RKO (cell line): ENCODE results near the gene SORBS2.
A peak's percentile ranks its signal among the peaks of the same experiment; 100 is the strongest.
"Not testable (repeated sequence)": the region's sequence is repeated elsewhere in the genome, so short reads cannot be mapped to it uniquely, and the experiment has no call there.

Experiments
- DNase-seq: peaks from one replicate; pipeline ENCODE4 v3.0.0-alpha.2; 2016; ENCODE audit warnings: low spot score

Gene SORBS2

DNA sequence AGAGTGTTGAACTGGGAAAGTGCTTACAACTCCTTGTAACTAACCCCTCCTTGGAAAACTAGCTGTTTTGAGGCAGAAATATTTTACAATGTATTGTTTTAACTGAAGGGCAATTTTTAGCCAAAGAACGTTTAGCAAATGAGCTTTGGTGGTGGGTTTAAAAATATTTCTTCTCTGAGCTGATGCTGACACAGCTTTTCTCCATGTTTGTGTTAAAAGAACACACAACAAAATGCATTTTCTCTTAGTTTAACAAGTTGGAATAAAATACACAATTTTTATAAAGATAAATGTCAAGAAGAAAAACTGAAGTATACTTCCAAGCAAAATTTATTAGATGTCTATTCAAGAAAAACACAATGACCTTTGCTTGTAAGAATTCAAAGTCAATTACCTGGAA, 226.8 kb downstream of the SORBS2 start:
- DNase-seq, result no peak

DNA sequence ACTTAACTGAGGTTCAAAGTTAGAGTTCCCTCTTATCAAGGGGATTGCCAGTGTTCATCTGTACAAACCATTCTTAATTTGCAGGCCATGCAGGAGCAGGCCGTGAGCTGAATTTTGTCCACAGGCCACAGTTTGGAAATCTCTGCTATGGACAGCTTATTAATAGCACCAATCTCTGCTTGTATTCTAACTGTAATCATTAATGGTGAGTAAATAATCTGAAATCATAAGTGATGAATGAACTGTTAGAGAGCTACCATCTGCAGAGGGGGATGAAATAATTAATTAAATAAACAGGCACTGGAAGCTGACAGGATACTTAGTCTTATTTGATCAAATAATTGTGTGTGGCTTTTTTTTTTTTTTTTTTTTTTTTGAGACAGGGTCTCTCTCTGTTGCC, 228.2 kb downstream of the SORBS2 start:
- DNase-seq, result no peak

DNA sequence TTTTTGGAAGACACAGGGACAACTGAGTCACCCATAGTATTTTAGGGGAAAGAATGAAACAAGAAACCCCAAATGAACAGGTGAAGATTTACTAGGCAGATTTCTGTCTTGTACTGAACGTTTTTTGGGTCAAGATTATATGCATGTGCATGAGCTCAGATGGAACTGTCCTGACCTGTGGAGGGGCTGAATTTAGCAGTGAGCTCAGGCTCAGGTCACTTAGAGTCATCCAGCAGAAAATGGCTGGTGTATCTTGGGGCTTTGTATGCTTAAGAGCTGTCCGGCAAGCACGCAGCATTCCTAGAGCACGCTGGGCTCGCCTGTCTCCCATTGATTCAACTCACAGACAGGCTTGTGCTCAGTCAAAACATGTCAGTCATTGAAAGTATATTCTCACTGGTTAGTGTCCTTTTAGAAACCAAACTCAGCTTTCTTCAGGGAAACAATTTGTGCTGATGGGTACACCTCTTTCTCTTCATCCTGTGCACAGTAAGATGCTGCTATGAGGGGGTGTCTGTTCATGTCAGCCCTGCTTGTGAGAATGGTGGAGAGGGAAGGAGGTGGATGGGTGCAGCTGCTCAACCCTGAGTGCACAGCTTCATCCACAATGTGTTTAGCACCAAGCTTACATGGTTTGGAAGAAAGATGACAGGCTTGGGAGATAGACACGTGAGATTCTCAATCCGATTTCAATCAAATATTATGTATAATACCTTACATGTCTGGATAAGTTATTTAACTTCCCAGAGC, 229.2 kb downstream of the SORBS2 start:
- DNase-seq, result no peak

DNA sequence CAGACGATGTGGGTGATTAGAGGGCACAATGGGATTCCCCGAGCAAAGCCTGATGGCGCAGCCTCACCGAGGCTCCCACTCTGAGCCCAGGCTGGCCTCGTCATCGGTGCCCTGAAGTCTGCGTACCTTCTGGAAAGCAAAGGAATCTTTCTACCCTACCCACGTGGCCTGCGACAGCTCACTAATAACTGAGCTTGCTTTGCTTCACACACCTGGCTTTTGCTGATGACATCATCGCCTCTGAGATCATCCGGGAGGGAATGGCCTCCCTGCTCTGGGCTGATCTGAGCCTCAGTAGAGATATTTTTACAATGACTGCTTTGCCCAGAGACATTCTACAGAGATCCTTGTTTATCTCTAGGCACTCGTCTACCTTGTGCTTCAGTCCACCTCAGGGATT, 231.3 kb downstream of the SORBS2 start:
- DNase-seq, result no peak

DNA sequence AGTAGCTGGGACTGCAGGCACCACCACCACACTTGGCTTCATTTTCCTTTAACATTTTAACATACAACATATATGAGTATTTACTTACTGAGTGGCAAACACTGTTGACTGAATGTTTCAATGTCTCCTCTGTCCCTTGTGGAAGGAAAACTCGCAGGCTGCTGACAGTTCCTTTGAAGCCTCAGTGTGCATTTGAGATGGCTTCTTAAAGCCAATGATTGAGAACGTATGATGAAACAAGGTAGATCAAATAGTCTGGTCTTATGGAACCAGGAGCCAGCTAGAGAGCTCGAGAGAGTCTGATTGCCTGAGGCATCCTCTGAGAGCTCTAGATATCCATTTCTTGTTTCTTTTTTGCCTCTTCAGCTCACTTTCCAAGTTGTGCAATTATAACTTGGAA, 233.7 kb downstream of the SORBS2 start:
- DNase-seq, result no peak

DNA sequence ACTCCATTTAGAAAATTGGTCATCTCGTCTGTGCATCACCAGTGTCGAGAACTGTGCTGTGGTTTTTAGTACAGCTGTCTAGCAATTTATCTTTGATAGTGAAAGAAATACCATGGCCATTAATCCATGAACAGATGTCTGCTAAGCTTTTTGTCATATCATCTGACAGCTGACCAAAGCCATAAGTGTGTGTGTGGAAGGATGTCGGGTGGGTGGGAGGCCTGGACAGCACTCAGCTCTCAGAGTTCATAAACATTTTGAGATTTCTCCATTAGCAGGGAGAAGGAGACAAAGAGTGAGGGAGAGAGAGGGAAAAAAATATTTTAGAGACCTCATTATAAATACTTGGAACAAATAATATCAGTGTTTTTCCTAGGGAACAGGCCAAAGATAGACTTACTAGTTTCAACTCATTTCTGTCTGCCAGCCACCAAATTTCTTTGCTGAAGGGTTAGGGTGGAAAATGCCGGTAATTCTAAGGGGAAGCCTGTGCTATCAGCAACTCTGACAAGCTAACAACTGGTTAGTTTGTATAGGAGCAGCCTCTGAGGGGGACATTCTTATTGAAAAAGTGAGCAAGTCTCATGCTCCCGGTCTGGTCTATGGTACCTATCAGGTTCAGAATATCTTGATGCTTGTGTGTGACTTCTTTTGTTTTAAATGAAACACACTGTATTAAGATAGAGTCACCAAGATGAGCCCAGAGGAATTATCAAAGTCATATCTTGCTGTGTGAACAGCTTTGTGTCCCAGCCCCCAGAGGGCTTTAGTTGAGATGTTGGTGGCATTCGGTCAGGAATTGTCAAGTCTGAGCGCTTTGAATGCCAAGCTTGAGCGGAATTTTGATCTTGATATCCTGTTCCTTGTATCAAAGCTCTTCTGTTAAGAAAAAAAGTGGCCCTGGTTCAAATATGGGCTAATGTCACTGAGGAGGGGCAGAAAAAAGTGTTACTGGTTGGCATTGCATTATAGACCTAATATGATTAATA, 234.7 kb downstream of the SORBS2 start:
- no peak for DNase-seq

DNA sequence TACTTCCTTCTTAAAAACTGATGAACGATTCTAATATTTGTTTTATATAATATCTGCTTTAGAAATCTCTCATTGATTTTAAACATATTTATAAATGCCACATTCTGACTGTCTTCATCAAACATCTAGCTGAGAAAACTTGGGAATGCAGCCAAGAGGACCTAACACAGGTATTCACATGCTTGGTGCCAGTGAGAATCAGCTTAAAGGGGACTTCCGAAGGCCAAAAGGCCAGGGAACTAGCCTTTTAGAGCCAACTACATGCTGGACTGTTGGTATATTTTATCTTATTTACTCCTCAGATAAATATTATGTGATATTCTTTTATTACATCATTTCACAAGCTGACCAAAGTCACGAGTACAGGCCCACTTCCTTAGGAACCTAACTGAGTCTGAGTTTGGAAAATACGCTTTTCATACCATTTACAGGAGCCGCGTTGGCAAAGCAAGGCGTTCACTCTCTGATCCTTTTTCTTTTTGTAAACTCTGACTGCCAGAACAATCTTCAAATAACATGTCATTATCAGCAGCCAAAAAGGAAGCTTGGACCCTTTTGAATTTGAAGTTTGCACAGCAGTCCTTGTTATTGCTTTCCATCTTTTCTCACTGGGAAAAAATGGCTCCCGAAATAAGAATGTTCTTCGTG, 235.6 kb downstream of the SORBS2 start:
- no peak for DNase-seq

DNA sequence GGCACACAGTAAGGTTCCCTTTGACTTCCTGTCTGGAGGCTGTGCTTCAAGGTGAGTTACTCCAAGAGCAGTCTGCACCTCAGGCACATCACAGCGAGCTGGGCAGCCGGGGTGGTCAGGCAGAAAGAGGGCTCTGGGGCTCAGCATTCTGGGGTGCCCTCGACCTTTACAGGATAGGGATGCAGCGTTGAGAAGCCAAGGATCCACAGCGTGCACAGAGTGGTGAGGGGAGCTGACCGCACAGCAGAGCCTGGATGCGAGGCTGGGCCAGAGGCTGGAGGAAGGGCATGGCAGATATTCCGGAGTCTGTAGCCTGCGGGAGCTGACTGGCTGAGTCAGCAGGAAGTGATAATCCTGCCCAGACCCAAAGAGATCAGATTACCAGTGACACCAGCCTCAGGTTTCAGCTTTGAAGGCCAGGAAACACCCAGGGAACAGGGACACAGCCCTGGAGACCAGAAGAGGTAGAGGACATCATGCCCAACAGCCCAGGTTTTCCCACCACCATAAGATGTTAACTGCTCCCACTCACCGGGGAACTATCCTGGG, 238.3 kb downstream of the SORBS2 start:
- peak; percentile 87 for DNase-seq

DNA sequence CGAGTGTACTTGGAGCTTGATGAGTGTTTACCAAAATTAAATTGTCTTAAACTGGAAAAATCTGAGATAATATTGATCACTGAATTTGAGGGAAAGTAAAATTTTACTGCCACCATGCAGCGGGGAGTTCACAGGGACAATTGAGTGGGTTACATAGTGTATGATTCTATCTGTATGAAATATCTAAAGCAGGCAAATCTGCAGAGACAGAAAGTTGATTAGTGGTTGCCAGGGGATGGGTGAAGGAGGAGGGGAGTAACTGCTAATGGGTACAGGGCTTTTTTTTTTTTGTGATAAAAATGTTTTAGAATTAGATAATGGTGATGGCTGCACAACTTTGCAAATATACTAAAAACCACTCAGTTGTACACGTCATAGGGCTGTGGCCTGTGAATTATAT, 241.3 kb downstream of the SORBS2 start:
- DNase-seq, result no peak

DNA sequence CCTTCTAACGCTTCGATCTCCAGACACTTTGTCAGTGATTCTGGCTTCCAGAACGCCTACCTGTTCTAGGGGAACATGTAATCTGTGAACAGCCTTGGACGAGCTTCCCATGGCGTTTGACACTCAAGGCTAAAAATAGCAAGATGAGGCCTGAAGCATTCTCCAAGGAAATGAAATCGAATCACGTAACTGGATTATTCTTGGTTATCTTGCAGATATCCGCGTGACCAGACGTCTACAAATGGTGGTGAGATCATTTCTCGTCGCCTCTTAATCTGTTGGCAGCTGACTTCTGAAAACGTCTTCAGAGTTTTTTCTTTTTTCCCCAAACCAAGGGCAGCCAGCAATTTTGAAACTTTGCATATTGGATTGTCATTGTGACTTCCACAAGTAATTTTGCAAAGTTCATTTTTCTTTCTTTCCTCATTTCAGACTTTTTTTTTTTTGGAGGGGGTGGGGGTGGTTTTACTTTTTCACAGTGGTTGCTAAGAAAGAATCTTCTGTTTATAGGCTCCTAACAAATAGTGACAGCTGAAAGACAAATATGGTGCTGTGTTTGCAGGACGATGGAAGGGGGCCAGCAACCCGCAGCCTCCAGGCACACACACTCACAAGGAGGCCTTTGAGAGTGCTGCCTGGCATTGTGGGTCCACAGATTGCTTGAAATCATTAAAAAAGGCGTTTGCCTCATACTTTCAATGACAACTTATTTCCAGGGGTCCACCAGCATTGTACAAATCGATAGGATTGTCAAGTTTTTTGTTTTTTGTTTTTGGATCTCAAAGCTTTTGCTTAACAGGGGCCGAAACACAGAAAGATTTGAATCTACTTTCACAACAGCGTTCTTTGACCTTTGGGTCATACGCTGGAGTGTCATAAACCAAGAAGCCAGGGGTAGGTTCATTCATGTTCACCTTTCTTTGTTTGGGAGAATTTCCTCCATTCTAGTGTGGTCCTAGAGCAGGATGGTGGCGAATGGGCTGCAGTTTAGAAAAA, 244.3 kb downstream of the SORBS2 start:
- DNase-seq, result no peak

DNA sequence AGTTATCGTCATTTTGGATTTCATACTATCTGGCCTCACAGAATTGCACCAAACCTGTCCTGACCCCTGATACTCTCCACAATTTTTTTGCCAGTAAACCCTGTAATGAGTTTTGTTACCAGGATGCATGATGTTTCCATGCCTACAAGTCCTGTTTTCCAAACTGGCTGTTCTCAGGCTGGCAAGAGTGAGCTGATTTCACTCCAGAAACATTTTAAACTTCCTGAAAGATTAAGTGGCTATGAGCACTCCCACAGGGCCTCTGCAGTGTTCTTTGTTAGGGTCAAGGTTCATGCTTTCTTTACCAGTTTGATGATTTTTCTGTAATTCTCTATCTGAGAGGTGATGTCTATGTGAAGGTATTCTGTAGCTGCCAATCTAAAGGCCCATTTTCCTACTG, 245.0 kb downstream of the SORBS2 start:
- no peak for DNase-seq

DNA sequence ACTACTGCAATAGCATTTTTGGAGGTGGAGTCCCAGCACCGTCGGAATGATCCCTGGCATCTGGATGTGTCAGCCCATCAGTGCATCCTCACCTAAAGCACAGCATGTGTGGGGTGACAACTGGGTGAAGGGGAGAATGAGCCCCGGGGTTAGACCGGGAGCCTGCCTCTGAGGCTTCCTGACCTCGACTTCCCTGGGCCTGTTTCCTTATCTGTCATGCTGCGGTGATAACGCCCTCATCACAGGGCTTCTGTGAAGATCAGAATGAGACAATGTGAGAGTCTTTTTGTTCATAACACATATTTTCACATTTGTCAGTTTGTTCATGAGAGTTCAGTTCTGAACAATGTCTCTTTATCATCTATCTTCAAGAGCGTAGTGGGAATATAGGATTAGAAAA, 245.6 kb downstream of the SORBS2 start:
- DNase-seq, result no peak

DNA sequence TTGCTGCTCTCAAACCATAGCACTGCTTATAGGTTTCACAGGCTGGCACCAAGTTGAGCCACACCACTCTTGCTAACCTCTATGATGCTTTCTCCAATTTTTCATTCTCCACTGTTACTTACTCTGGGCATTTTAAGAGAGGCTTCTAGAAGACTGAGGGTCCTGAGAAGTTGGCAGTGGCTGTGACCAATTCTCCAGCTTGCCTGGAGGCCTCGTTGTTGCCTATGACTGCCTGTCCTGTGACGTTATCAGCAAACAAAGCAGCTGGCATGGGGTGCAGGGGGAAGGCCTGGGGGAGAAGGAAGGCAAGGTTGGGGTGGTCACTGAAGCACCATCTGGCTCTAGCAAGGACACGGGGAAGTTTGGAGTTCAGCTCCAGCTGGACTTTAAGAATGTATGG, 246.3 kb downstream of the SORBS2 start:
- DNase-seq, result no peak

DNA sequence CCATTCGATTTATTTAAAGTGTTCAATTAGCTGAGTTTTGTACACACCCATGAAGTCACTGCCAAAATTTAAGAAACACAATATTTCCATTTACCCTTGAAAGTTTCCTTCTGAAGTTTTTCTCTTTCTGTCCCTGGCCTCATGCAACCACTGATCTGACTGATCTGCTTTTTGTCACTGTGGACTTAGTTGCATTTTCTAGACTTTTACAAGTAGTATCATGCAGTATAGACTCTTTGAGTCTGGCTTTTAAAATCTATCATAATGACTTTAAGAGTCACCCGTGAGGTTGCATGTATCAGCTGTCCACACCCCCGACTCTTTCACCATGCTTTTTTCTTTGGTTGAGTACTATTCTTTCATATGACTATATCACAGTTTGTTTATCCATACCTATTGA, 247.6 kb downstream of the SORBS2 start:
- DNase-seq, result no peak

DNA sequence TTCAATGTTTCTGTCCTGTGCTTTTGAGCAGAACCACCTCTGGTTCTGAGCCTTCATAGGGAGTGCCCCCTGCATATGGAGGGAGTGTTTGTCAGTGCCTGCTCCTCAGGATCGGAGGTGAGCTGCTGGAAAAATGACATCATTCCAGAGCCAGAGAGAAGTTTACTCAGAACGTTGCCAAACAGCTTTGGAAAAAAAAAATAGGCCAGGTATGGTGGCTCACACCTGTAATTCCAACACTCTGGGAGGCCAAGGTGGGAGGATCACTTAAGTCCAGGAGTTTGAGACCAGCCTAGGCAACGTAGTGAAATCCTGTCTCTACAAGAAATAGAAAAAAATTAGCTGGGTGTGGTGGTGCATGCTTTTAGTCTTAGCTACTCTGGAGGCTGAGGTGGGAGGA, 249.5 kb downstream of the SORBS2 start:
- no peak for DNase-seq

DNA sequence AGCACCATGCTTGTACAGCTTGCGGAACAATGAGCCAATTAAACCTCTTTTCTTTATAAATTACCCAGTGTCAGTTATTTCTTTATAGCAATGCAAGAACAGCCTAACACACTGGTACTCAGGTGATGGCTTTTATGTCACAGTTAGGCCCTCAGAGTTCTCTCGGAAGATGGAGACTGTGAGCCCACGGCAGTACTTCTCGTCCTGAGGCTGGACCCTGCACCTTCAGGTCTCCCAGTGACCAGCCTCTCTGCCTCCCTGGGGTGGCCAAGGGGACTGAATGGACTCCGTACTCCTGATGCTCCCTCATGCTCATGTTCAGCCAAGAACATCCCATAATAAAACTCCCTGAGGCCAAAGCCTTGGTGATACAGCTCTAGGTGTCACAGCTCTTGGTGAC, 251.7 kb downstream of the SORBS2 start:
- no peak for DNase-seq

DNA sequence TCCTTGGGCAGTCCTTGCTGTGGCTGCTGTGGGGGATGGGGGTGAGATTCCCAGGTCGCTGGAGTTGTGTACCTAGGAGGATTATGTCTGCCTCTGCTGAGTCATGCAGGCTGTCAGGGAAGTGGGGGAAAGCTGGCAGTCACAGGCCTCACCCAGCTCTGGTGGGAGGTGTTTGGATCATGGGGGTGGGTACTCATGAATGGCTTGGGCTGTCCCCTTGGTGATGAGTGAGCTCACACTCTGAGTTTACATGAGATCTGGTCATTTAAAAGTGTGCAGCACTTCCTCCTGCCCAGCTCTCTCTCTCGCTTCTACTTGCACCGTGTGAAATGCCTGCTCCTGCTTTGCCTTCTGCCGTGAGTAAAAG, 252.1 kb downstream of the SORBS2 start:
- no peak for DNase-seq

DNA sequence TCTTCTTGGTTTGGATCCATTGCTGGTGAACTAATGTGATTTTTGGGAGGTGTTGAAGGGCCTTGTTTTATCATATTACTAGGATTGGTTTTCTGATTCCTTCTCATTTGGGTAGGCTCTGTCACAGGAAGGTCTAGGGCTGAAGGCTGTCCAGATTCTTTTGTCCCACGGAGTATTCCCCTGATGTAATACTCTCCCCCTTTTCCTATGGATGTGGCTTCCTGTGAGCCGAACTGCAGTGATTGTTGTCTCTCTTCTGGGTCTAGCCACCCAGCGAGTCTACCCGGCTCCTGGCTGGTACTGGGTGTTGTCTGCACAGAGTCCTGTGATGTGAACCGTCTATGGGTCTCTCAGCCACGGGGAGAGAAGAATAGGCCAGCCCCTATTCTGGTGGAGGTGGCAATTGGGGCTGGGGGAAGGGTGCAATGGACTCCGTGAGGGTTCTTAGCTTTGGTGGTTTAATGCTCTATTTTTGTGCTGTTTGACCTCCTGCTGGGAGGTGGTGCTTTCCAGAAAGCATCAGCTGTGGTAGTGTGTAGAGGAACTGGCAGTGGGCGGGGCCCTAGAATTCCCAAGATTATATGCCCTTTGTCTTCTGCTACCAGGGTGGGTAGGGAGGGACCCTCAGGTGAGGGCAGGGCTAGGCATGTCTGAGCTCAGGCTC, 252.6 kb downstream of the SORBS2 start:
- not testable (repeated sequence) for DNase-seq

DNA sequence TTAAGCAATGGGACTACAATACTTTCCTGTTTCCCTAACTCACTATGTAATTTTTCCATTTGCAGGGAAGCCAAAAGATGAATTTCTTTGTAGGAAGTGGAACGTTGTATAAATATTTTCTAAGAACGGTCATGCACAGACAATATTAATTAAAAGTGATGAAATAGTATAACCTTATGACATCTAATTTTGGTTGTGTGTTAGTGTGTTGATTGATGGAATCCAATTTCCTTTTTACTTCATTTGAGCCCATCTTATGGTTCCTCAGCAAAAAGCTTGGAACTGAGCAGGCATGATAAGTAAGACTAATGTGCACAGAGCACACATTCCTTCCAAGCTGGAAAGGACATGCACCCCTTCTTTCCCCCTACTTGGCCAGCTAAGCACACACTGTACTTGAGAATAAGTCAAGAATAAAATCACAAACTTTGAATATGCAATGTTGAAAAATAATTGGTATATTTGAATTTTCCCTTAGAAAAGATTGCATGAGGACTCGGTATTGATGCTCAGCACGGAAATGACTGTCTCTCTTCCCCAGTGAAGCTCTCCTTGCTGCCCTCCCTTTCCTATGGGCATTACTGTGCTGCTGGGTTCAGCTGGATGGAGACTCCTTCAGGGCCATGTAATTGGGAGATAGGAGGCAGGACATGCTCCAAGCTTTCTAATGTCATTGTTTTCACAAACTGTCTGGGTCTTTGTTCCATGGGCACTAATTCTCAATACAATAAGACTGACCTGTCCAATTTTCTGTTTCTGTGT, 257.4 kb downstream of the SORBS2 start:
- no peak for DNase-seq

DNA sequence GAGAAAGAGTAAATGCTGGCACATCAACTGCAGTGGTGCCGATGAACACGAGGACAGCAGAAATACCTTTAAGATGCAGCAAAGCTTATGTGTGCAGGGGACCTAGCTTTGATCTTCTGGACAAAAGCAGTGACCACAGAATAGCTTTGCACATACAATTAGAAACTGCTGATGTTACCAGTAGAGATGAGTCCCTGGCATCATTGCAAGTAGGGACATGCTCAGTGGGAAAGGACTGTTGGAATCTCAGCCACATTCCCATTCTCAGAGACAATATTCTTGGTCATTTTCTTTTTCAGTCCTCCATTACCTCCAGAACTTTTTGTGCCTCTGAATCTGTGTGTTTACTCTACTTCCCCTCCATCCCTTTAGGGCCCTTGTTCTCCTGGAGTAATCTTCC, 259.7 kb downstream of the SORBS2 start:
- no peak for DNase-seq
